ENCODE results near the gene MOCS1.

The MOCS1 gene

DNA sequence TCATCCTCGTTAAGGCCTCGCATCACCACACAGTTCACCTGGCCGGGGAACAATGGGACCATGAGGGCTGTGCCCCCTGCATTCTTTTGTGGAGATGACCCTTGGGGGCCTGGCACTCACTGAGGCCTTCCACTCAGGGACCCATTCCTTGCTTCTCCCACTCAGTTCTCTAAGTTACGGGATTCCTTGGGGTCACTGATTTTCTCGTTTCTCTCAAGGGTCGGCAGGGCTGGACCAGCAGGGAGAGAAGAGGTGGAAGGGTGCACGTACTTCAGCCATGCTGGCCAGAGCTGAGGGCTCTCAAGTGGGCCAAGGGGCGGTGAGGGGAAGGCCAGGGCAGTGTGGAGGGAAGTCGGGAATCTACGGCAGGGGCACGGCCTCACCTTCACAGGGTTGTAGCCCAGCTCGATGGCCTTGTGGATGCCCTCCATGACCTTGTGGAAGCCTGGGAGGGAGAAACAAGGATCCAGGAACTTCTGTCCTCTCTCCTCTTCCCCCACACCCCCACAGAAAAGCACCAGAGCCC, 20.8 kb downstream of the MOCS1 start:
- no peaks in the 10 kb centered on the region for H3K4me1 ChIP-seq (ENCODE audit: control insufficient read depth, insufficient read depth, low read length, unreplicated experiment)
- no peak overlapping the region for H3K27ac ChIP-seq (ENCODE audit: low read depth, low read length)
- H3K27me3 ChIP-seq (ENCODE audit: insufficient read depth, low read length) = no peaks in the 10 kb centered on the region
- H3K79me2 ChIP-seq (ENCODE audit: control insufficient read depth, insufficient read depth, low read length, unreplicated experiment) = no peaks in the 10 kb centered on the region
- 0 out of 2 replicates have a peak, but pooled peaks cover 5% of the 10 kb centered on the region for H3K36me3 ChIP-seq (ENCODE audit: insufficient read depth, low read length)
- no peak overlapping the region for H3K4me3 ChIP-seq (ENCODE audit: low read depth, low read length)
- H2AFZ ChIP-seq (ENCODE audit: low read length, unreplicated experiment) = no peak overlapping the region

DNA sequence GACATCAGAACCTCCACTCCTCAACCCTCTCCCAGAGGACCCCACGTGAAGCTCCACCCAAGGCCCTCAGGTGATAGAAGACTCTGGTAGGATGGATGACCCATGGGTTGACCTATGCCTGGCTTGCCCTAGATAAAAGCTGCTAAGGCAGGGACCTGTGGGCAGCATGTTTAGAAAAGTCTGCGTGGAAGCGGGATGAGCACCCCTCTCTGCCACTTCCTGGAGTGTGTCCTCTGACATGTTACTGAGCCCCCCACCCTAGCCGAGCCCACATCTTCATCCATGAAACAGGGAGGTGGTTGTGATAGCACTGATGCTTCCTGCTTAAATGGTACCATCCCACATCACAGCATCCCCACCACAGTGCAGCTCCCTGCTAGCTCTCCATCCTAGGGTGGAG, 21.8 kb downstream of the MOCS1 start:
- Histone ChIP-seq H3K79me2 (ENCODE audit: control insufficient read depth, insufficient read depth, low read length, unreplicated experiment) (no peaks in the 10 kb centered on the region), H3K27ac (ENCODE audit: low read depth, low read length) (no peak overlapping the region), H3K36me3 (ENCODE audit: insufficient read depth, low read length) (0 out of 2 replicates have a peak, but pooled peaks cover 5% of the 10 kb centered on the region), H3K4me1 (ENCODE audit: control insufficient read depth, insufficient read depth, low read length, unreplicated experiment) (no peaks in the 10 kb centered on the region), H3K27me3 (ENCODE audit: insufficient read depth, low read length) (no peaks in the 10 kb centered on the region), H2AFZ (ENCODE audit: low read length, unreplicated experiment) (no peak overlapping the region), H3K4me3 (ENCODE audit: low read depth, low read length) (no peak overlapping the region)

DNA sequence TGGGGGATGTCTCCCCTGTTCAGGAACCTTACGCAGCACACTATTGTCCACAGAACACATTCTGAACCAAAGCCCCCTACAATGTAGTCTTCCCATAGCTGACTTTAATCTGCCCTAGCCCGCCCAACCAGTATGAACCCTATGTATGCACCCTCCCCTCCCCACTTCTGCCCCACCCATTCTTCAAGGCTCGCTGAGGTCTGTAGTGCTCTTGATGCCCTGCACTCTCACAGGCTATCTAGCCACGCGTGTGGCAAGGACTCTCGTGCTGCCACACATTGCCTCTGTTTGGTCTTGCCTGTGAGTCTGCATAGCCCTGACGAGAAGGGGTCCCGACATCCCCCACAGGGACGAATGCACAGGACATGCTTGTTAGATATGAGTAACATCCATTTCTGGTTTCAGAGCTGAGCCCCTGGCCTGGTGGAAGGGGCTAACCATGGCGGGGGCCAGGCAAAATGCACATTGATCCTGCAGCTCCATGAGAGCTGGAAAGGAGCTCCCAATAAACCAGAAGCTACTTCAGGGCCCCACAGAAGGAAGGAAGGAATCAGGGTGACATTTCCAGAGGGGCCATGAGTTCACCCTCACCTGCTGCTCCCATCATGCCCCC, 22.6 kb downstream of the MOCS1 start:
- no peak overlapping the region for H2AFZ ChIP-seq (ENCODE audit: low read length, unreplicated experiment)
- no peaks in the 10 kb centered on the region for H3K4me1 ChIP-seq (ENCODE audit: control insufficient read depth, insufficient read depth, low read length, unreplicated experiment)
- H3K79me2 ChIP-seq (ENCODE audit: control insufficient read depth, insufficient read depth, low read length, unreplicated experiment) = no peaks in the 10 kb centered on the region
- H3K27ac ChIP-seq (ENCODE audit: low read depth, low read length) = no peak overlapping the region
- no peaks in the 10 kb centered on the region for H3K27me3 ChIP-seq (ENCODE audit: insufficient read depth, low read length)
- H3K36me3 ChIP-seq (ENCODE audit: insufficient read depth, low read length) = 0 out of 2 replicates have a peak, but pooled peaks cover 5% of the 10 kb centered on the region
- no peak overlapping the region for H3K4me3 ChIP-seq (ENCODE audit: low read depth, low read length)

DNA sequence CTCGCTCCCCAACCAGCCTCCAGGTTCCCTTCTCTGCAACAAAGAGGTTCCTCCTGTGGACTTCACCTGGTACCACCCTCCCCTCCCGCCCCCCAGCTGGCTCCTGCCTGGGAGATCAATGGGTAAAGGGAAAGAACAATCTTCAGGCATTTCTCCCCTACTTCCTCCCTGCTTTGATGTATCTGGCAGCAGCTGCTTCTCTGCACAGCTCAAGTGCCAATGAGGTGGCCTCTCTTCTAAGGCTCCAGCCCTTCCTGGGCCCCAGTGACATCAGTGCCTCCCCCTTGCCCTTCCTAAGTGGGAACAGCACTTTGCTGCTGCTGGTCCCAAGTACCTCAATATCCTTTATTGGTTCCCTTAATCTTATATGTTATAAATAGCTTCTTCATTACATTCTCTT, 23.5 kb downstream of the MOCS1 start:
- no peaks in the 10 kb centered on the region for H3K79me2 ChIP-seq (ENCODE audit: control insufficient read depth, insufficient read depth, low read length, unreplicated experiment)
- 0 out of 2 replicates have a peak, but pooled peaks cover 5% of the 10 kb centered on the region for H3K36me3 ChIP-seq (ENCODE audit: insufficient read depth, low read length)
- no peaks in the 10 kb centered on the region for H3K4me1 ChIP-seq (ENCODE audit: control insufficient read depth, insufficient read depth, low read length, unreplicated experiment)
- no peak overlapping the region for H3K4me3 ChIP-seq (ENCODE audit: low read depth, low read length)
- H3K27ac ChIP-seq (ENCODE audit: low read depth, low read length) = no peak overlapping the region
- H3K27me3 ChIP-seq (ENCODE audit: insufficient read depth, low read length) = no peaks in the 10 kb centered on the region
- H2AFZ ChIP-seq (ENCODE audit: low read length, unreplicated experiment) = no peak overlapping the region

DNA sequence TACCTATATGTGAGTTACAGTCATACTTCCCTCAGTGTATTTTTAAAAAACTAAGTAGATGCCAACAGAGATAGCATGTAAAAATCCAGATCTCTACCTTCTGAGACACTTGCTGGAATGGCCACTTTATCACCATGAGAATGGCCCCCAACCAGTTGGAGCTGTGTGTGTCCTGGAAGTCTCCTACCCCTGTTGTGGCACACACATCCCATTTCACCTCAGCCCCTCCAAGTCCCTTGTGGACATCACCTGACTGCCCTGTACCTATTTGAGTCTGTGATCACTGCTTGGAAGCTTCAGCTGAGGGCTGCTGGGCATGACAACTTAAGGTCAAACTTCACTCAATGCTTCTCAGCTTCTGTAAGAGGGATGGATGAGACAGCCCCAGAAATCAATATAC, 24.1 kb downstream of the MOCS1 start:
- no peak overlapping the region for H3K27ac ChIP-seq (ENCODE audit: low read depth, low read length)
- no peaks in the 10 kb centered on the region for H3K79me2 ChIP-seq (ENCODE audit: control insufficient read depth, insufficient read depth, low read length, unreplicated experiment)
- H3K27me3 ChIP-seq (ENCODE audit: insufficient read depth, low read length) = no peaks in the 10 kb centered on the region
- no peak overlapping the region for H2AFZ ChIP-seq (ENCODE audit: low read length, unreplicated experiment)
- no peaks in the 10 kb centered on the region for H3K4me1 ChIP-seq (ENCODE audit: control insufficient read depth, insufficient read depth, low read length, unreplicated experiment)
- 0 out of 2 replicates have a peak, but pooled peaks cover 4% of the 10 kb centered on the region for H3K36me3 ChIP-seq (ENCODE audit: insufficient read depth, low read length)
- no peak overlapping the region for H3K4me3 ChIP-seq (ENCODE audit: low read depth, low read length)

DNA sequence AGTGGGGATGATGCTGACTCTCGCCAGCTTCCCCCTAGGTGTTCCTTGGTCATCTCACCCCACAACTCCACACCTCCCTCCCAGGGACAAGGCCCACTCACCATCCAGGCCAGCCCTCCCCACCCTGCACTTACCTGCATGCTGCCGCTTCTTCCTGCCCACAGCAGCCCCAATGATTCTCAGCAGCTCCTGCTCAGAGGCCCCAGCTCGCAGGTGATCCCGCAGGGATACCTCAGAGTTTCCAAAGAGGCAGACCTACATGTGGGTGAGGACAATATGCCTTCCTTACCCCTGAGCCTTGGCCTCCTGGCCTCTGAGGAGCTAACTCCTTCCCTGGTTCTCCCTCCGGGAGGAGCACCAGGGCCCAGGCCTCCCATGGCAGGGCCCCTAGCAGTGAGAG, 24.6 kb downstream of the MOCS1 start:
- Histone ChIP-seq H3K4me3 (ENCODE audit: low read depth, low read length) (no peak overlapping the region), H3K4me1 (ENCODE audit: control insufficient read depth, insufficient read depth, low read length, unreplicated experiment) (no peaks in the 10 kb centered on the region), H3K36me3 (ENCODE audit: insufficient read depth, low read length) (no peaks in the 10 kb centered on the region), H3K79me2 (ENCODE audit: control insufficient read depth, insufficient read depth, low read length, unreplicated experiment) (no peaks in the 10 kb centered on the region), H3K27ac (ENCODE audit: low read depth, low read length) (no peak overlapping the region), H3K27me3 (ENCODE audit: insufficient read depth, low read length) (no peaks in the 10 kb centered on the region), H2AFZ (ENCODE audit: low read length, unreplicated experiment) (no peak overlapping the region)

DNA sequence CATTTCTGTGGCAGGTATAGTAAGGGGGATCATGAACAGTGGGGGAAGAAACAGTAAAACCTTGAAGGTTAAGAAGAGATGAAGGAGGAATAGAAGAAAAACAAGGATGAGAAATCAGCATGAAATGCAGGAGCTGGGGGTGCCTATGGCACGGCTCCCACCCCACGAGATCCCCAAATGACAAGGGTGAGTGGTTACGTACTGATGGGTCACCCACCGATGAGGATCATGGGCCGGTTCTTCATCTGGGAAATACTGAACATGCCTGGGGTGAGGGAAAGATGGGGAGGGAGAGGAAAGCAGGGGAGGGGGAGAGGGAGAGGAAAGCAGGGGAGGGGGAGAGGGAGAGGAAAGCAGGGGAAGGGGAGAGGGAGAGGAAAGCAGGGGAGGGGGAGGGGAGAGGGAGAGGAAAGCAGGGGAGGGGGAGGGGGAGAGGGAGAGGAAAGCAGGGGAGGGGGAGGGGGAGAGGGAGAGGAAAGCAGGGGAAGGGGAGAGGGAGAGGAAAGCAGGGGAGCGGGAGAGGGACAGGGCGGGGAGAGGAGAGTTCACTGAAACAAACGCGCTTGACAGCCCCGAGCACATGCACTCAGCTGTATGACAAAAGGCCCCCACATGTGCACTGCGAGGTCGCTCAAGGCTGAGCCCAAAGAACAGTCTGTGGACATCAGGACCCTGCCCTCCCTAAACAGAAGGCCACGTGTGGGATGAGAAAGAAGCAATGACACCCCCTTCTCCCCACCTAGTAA, 25.3 kb downstream of the MOCS1 start:
- Histone ChIP-seq H3K4me1 (ENCODE audit: control insufficient read depth, insufficient read depth, low read length, unreplicated experiment) (no peaks in the 10 kb centered on the region), H3K36me3 (ENCODE audit: insufficient read depth, low read length) (no peaks in the 10 kb centered on the region), H2AFZ (ENCODE audit: low read length, unreplicated experiment) (no peak overlapping the region), H3K4me3 (ENCODE audit: low read depth, low read length) (no peak overlapping the region), H3K79me2 (ENCODE audit: control insufficient read depth, insufficient read depth, low read length, unreplicated experiment) (no peaks in the 10 kb centered on the region), H3K27me3 (ENCODE audit: insufficient read depth, low read length) (no peaks in the 10 kb centered on the region), H3K27ac (ENCODE audit: low read depth, low read length) (no peak overlapping the region)

DNA sequence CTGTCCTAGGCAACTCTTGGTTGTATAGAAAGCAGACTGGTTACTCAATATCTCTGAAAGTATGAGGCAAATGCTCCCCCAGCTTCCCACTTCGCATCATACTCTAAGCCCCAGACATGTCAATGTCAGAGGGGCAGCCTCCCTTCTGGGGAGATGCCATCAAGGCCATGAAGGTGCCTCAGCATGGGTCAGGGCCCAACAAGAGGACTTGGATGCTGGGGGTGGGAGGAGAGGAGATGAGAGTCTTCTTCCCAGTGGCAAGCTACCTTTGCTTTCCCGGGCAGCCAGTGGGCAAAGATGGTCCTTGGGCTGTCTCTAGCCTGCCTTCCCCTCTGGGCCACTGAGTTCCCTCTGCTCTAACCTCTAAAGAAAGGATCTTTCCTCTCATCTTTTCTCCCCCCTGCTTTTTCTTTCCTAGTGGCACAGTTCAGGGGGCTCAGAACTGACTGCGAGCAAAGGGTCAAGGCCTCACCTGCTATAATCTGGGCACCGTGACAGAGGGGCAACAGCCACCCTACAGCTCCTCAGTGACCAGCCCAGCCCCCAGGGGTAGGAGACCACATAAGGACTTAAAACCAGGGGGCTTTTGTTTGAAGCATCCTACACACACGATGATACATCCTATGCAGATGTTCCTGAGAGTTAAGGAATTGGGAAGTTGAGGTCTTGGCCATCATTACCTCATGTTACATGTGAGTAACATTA, 26.2 kb downstream of the MOCS1 start:
- no peaks in the 10 kb centered on the region for H3K27me3 ChIP-seq (ENCODE audit: insufficient read depth, low read length)
- H3K79me2 ChIP-seq (ENCODE audit: control insufficient read depth, insufficient read depth, low read length, unreplicated experiment) = no peaks in the 10 kb centered on the region
- H3K4me3 ChIP-seq (ENCODE audit: low read depth, low read length) = no peak overlapping the region
- no peaks in the 10 kb centered on the region for H3K4me1 ChIP-seq (ENCODE audit: control insufficient read depth, insufficient read depth, low read length, unreplicated experiment)
- H3K36me3 ChIP-seq (ENCODE audit: insufficient read depth, low read length) = no peaks in the 10 kb centered on the region
- H3K27ac ChIP-seq (ENCODE audit: low read depth, low read length) = no peak overlapping the region
- no peak overlapping the region for H2AFZ ChIP-seq (ENCODE audit: low read length, unreplicated experiment)

DNA sequence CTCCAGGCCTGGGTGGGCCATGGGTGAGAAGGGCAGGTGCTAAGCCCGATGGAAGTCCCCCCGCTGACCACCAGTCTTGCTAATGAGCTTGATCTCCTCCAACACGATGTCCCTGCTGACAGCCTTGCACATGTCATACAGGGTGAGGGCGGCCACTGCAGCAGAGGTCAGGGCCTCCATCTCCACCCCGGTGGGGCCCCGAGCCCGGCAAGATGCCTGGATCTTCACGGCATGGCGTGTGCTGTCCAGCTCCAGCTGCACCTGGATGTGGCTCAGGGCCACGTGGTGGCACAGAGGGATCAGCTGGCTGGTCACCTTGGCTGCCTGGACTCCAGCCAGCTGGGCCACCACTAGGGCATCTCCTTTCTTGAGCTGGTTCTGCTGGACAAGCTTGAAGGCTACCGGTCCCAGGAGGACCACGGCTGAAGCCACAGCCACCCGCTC, 27.9 kb downstream of the MOCS1 start:
- H3K79me2 ChIP-seq (ENCODE audit: control insufficient read depth, insufficient read depth, low read length, unreplicated experiment) = no peaks in the 10 kb centered on the region
- H2AFZ ChIP-seq (ENCODE audit: low read length, unreplicated experiment) = no peak overlapping the region
- H3K27ac ChIP-seq (ENCODE audit: low read depth, low read length) = no peak overlapping the region
- H3K27me3 ChIP-seq (ENCODE audit: insufficient read depth, low read length) = no peaks in the 10 kb centered on the region
- no peak overlapping the region for H3K4me3 ChIP-seq (ENCODE audit: low read depth, low read length)
- no peaks in the 10 kb centered on the region for H3K36me3 ChIP-seq (ENCODE audit: insufficient read depth, low read length)
- H3K4me1 ChIP-seq (ENCODE audit: control insufficient read depth, insufficient read depth, low read length, unreplicated experiment) = no peaks in the 10 kb centered on the region

DNA sequence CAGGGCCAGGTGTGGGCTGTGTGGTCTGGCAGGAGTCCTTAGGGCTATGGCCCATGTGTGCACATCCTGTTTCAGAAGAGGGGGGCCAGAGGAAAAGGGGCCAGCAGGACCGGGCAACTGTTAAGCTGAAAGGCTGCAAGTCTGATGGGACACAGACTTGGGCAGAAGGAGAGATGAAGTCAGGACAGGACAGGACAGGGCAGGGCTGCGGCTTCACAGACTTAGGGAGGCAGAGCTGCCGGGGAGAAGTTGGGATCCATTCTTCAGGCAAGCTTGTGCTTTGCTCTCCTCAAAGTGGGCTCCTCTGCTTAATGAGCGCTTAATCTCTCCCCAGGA, 28.7 kb downstream of the MOCS1 start:
- H3K27ac ChIP-seq (ENCODE audit: low read depth, low read length) = no peak overlapping the region
- no peak overlapping the region for H3K4me3 ChIP-seq (ENCODE audit: low read depth, low read length)
- H3K4me1 ChIP-seq (ENCODE audit: control insufficient read depth, insufficient read depth, low read length, unreplicated experiment) = no peaks in the 10 kb centered on the region
- no peaks in the 10 kb centered on the region for H3K27me3 ChIP-seq (ENCODE audit: insufficient read depth, low read length)
- H2AFZ ChIP-seq (ENCODE audit: low read length, unreplicated experiment) = no peak overlapping the region
- no peaks in the 10 kb centered on the region for H3K79me2 ChIP-seq (ENCODE audit: control insufficient read depth, insufficient read depth, low read length, unreplicated experiment)
- H3K36me3 ChIP-seq (ENCODE audit: insufficient read depth, low read length) = no peaks in the 10 kb centered on the region
